ENCODE measurements around the gene PAIP2B.
"Not testable (repeated sequence)": the region's sequence is repeated elsewhere in the genome, so short reads cannot be mapped to it uniquely, and the experiment has no call there.

Gene PAIP2B

GRCh38 chr2:71216501-71216900 lies 10.4 kb downstream of the PAIP2B start:
- no peak for DNase-seq (ENCODE audit: low read depth in 2 of 2)

- no peak for DNase-seq (ENCODE audit: low read depth in 2 of 2)
These were observed 11.5 kb downstream of the PAIP2B start for GRCh38 chr2:71215447-71215846.

- DNase-seq (ENCODE audit: low read depth in 2 of 2): no peak
These were observed 14.6 kb downstream of the PAIP2B start for GRCh38 chr2:71212336-71212735.

GRCh38 chr2:71210292-71210691 lies 16.6 kb downstream of the PAIP2B start:
- no peak for DNase-seq (ENCODE audit: low read depth in 2 of 2)

GRCh38 chr2:71208756-71209155 lies 18.1 kb downstream of the PAIP2B start:
- DNase-seq (ENCODE audit: low read depth in 2 of 2): no peak

GRCh38 chr2:71207601-71208000 lies 19.3 kb downstream of the PAIP2B start:
- no peak for DNase-seq (ENCODE audit: low read depth in 2 of 2)

- no peak for DNase-seq (ENCODE audit: low read depth in 2 of 2)
These were observed 20.6 kb downstream of the PAIP2B start for GRCh38 chr2:71206271-71206670.

GRCh38 chr2:71191570-71191943 lies 35.3 kb downstream of the PAIP2B start:
- DNase-seq (ENCODE audit: low read depth in 2 of 2): no peak

- DNase-seq (ENCODE audit: low read depth in 2 of 2): no peak
These were observed 36.0 kb downstream of the PAIP2B start for GRCh38 chr2:71190656-71191569.

- DNase-seq (ENCODE audit: low read depth in 2 of 2): no peak
These were observed 39.3 kb downstream of the PAIP2B start for GRCh38 chr2:71187589-71187988.

GRCh38 chr2:71186973-71187372 lies 39.9 kb downstream of the PAIP2B start:
- no peak for DNase-seq (ENCODE audit: low read depth in 2 of 2)

- not testable (repeated sequence) for DNase-seq (ENCODE audit: low read depth in 2 of 2)
These were observed 43.4 kb downstream of the PAIP2B start for GRCh38 chr2:71183306-71184115.

GRCh38 chr2:71181316-71181715 lies 45.6 kb downstream of the PAIP2B start:
- no peak for DNase-seq (ENCODE audit: low read depth in 2 of 2)

GRCh38 chr2:71178836-71179235 lies 48.1 kb downstream of the PAIP2B start:
- not testable (repeated sequence) for DNase-seq (ENCODE audit: low read depth in 2 of 2)

- DNase-seq (ENCODE audit: low read depth in 2 of 2): no peak
These were observed 52.7 kb downstream of the PAIP2B start for GRCh38 chr2:71174207-71174606.

GRCh38 chr2:71173096-71173495 lies 53.8 kb downstream of the PAIP2B start:
- no peak for DNase-seq (ENCODE audit: low read depth in 2 of 2)

GRCh38 chr2:71166812-71167211 lies 60.1 kb downstream of the PAIP2B start:
- DNase-seq (ENCODE audit: low read depth in 2 of 2): no peak

GRCh38 chr2:71157124-71157793 lies 69.6 kb downstream of the PAIP2B start:
- peak; percentile 24 to 40 for DNase-seq (ENCODE audit: low read depth in 2 of 2)

GRCh38 chr2:71156573-71156972 lies 70.3 kb downstream of the PAIP2B start:
- no peak for DNase-seq (ENCODE audit: low read depth in 2 of 2)

- no peak for DNase-seq (ENCODE audit: low read depth in 2 of 2)
These were observed 71.1 kb downstream of the PAIP2B start for GRCh38 chr2:71155846-71156245.

GRCh38 chr2:71154798-71155197 lies 72.1 kb downstream of the PAIP2B start:
- DNase-seq (ENCODE audit: low read depth in 2 of 2): no peak

- no peak for DNase-seq (ENCODE audit: low read depth in 2 of 2)
These were observed 72.6 kb downstream of the PAIP2B start for GRCh38 chr2:71154279-71154678.

Measured in stimulated activated CD8-positive, alpha-beta memory T cell treated with anti-CD3 and anti-CD28 coated beads, Interleukin-2, amount 100 ng/mL, for 1 hour (primary cell).